Measurements from ENCODE around the gene VWA1.
"Not testable (repeated sequence)": the region's sequence is repeated elsewhere in the genome, so short reads cannot be mapped to it uniquely, and the experiment has no call there.

VWA1 gene

GRCh38 chr1:1402901-1403392 is 32.5 kb upstream of the VWA1 start:
- not testable (repeated sequence) for DNase-seq (ENCODE audit: low read depth in 2 of 3, low spot score in 1 of 3)

GRCh38 chr1:1403653-1404052 is 31.8 kb upstream of the VWA1 start:
- DNase-seq (ENCODE audit: low read depth in 2 of 3, low spot score in 1 of 3): no peak

DNA sequence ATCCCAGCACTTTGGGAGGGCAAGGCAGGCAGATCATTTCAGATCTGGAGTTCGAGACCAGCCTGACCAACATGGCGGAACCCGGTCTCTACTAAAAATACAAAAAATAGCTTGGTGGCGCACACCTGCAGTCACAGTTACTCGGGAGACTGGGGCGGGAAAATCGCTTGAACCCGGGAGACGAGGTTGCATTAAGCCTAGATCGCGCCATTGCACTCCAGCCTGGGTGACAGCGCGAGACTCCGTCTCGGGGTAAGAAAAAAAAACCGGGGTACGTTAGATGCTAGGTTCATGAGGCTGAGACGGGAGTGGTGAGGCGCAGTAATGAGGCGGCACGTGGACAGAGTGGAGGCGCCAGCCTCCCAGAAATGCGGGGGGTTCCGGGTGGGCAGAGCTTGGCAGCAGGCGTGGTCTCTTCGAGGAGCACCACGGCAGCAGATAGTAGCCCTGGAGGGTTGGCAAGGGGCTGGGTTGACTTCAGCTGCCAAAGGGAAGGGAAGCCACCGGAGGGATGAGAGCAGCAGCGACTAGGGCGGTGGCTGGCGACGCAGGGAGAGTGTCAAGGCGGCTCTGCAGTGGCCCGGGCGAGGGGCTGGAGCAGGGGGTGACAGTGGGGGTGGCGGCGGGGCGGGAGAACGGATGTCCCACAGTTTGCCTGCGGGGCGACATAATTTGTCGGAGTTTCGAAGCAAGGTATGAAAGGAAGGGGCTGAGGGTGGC is 29.2 kb upstream of the VWA1 start:
- no peak for DNase-seq (ENCODE audit: low read depth in 2 of 3, low spot score in 1 of 3)

- DNase-seq (ENCODE audit: low read depth in 2 of 3, low spot score in 1 of 3): peak; percentile 90 to 95 (median 93)
Measured at GRCh38 chr1:1406821-1407635, 28.5 kb upstream of the VWA1 start, which contains the start of gene MRPL20. Gene MRPL20 (minus strand): TSS chr1:1407293. CDS start chr1:1407217, 76 bp downstream.

DNA sequence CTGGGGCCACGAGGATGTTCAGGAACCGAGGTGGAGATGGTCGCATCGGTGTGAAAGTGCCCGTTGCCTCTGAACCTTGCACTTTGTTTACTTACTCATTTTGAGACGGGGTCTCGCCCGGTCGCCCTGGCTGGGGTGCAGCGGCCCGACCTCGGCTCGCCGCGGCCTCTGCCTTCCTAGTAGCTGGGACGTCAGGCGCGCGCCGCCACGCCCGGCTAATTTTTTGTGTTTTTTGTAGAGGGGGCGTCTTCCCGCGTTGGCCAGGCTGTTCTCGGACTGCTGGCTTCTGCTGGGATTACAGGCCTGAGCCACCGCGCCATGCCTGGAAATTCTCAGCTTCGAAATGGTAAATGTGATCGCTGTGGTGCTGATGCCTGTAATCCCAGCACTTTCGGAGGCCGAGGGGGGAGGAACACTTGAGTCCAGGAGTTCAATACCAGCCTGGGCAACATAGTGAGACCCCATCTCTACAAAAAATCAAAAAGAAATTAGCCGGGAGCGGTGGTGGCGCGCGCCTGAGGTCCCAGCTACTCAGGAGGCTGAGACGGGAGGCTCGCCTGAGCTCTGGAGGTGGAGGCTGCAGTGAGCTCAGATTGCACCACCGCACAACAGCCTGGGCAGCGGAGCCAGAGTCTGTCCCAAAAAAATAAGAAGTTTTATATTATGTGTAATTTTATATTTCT is 27.7 kb upstream of the VWA1 start:
- no peak for DNase-seq (ENCODE audit: low read depth in 2 of 3, low spot score in 1 of 3)

- DNase-seq (ENCODE audit: low read depth in 2 of 3, low spot score in 1 of 3): not testable (repeated sequence)
Measured at GRCh38 chr1:1410238-1410637, 25.3 kb upstream of the VWA1 start.

DNA sequence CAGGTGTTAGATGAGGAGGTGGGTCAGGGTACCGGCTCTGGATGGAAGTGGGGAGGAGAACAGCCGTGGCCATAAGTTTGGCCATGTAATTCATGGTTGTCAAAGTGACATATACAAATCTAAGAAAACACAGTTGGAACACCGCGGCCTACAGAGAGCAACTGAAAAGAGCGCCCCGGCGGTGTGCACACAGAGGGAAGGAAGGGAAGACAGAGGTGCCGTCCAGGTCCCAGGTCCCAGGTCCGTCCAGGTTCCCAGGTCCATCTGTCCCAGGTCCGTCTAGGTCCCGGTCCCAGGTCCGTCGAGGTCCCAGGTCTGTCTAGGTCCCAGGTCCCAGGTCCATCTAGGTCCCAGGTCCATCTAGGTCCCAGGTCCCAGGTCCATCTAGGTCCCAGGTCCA is 23.9 kb upstream of the VWA1 start:
- no peak for DNase-seq (ENCODE audit: low read depth in 2 of 3, low spot score in 1 of 3)

DNA sequence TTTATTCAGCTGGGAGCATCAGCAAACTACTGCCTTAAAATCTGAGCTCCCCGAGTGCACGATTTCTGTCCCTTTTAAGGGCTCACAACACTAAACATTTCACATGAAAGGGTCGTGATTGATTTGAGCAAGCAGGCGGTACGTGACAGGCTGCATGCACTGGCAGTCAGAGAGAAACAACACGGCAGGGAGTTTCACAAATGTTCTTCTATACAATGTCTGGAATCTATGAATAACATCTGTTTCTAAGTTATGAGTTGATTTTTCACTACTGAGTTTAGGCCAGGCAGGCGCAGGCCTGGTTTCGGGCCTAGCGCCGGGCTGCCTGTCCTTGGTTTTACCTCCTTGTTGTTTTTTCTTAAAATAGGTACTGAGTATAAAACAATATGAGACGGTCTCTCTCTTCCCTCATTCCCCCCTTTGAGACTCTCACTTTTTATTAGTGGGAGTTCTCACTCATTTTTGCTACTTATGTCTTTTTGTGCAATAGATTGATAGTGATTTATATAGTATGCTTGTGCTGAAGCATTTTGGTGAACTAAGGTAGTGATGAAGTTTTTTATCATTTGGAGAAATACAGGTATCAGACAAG is 23.1 kb upstream of the VWA1 start:
- DNase-seq (ENCODE audit: low read depth in 2 of 3, low spot score in 1 of 3): not testable (repeated sequence)

DNA sequence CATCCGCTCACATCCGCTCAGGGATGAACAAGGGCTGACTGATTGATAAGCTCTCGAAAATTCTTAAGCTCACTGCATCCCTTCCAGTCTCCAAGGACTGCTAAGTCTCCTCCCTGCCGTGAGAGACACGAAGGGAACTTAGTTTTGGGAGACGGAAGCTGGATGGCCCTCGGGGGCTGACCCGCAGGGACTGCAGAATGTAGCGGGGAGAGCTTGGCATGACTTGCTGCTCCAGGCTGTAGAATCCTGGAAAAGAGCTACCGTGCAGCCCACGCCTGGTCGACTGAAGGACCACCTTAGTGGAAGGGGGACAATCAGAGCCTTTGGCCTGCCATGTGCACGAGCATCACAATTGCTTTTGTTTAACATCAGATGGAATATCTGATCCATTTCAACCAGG is 19.7 kb upstream of the VWA1 start:
- no peak for DNase-seq (ENCODE audit: low read depth in 2 of 3, low spot score in 1 of 3)

- not testable (repeated sequence) for DNase-seq (ENCODE audit: low read depth in 2 of 3, low spot score in 1 of 3)
Measured at GRCh38 chr1:1417396-1417795, 18.1 kb upstream of the VWA1 start.

GRCh38 chr1:1417825-1418463 is 17.5 kb upstream of the VWA1 start:
- DNase-seq (ENCODE audit: low read depth in 2 of 3, low spot score in 1 of 3): not testable (repeated sequence)

GRCh38 chr1:1418464-1419362 is 16.8 kb upstream of the VWA1 start:
- no peak for DNase-seq (ENCODE audit: low read depth in 2 of 3, low spot score in 1 of 3)

- no peak for DNase-seq (ENCODE audit: low read depth in 2 of 3, low spot score in 1 of 3)
Measured at GRCh38 chr1:1419363-1419812, 16.1 kb upstream of the VWA1 start.

GRCh38 chr1:1419813-1420653 is 15.5 kb upstream of the VWA1 start:
- no peak for DNase-seq (ENCODE audit: low read depth in 2 of 3, low spot score in 1 of 3)

DNA sequence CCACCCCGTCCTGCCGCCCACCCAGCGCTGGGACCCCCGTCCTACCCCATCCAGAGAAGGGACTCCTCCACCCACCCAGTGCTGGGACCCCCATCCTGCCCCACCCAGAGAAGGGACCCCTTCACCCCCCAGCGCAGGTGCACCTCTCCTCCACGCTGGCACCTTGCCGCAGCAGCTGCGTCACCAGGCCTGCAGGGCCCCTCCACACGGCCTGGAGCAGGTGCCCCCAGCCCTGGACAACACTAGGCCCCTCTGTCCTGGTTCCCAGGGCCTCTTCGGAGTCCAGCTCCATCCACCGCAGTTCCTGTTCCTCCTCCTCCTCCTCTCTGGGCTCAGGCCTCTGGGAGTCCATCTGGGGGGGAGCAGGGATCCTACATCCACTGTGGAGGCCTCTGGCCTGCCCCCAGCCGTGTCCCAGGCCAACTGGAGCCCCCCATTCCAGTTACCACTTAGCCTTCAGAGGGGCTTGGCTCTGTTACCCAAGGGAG is 14.8 kb upstream of the VWA1 start:
- DNase-seq (ENCODE audit: low read depth in 2 of 3, low spot score in 1 of 3): no peak

GRCh38 chr1:1421147-1421906 is 14.2 kb upstream of the VWA1 start, which contains the start of gene ANKRD65:
Gene ANKRD65 (minus strand): TSS chr1:1421276. CDS start chr1:1421005, 271 bp downstream.
- no peak for DNase-seq (ENCODE audit: low read depth in 2 of 3, low spot score in 1 of 3)

DNA sequence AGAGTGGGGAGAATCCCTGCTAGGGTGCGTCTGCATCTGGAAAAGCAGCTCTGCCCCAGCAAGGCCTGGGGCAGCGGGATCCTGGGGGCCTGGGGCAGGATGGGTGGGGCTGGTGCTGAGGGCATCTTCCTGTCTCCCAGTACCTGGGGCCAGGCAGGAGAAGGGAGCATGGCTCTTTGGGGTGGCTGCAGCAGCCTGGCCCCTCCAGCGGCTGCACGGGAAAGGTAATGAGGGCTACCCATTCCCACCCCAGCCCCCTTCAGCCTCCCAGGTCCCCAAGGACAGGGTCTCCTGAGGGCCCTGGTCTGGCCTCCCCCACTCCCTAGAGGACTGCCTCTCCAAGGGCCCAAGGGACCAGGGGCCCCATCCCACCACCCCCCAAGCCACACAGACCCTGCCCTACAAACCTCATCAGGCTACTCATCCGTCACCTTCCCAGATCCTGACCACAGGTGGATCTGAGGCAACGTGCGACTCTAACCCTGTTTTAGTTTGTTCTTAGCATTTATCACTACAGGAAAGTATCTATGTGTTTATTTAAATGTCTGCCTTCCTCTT is 13.5 kb upstream of the VWA1 start:
- no peak for DNase-seq (ENCODE audit: low read depth in 2 of 3, low spot score in 1 of 3)
